Measurements from ENCODE around the gene IL36RN. TPM values are rescaled to one million over a fixed set of nuclear protein-coding genes. Genes with fewer than 3 reads are reported as not detected.

The IL36RN gene
- total RNA-seq: not detected
- polyA plus RNA-seq: not detected
- long read RNA-seq, donor 1: 0 reads
- long read RNA-seq, donor 2: 0 reads
- long read RNA-seq, donor 3: 0 reads
- long read RNA-seq, donor 4: 0 reads
- long read RNA-seq, donor 5: 0 reads
- long read RNA-seq, donor 6: 0 reads
- long read RNA-seq, donor 7: 0 reads
- long read RNA-seq, donor 8: 0 reads
- long read RNA-seq, donor 9: 0 reads
- long read RNA-seq, donor 10: 0 reads

DNA sequence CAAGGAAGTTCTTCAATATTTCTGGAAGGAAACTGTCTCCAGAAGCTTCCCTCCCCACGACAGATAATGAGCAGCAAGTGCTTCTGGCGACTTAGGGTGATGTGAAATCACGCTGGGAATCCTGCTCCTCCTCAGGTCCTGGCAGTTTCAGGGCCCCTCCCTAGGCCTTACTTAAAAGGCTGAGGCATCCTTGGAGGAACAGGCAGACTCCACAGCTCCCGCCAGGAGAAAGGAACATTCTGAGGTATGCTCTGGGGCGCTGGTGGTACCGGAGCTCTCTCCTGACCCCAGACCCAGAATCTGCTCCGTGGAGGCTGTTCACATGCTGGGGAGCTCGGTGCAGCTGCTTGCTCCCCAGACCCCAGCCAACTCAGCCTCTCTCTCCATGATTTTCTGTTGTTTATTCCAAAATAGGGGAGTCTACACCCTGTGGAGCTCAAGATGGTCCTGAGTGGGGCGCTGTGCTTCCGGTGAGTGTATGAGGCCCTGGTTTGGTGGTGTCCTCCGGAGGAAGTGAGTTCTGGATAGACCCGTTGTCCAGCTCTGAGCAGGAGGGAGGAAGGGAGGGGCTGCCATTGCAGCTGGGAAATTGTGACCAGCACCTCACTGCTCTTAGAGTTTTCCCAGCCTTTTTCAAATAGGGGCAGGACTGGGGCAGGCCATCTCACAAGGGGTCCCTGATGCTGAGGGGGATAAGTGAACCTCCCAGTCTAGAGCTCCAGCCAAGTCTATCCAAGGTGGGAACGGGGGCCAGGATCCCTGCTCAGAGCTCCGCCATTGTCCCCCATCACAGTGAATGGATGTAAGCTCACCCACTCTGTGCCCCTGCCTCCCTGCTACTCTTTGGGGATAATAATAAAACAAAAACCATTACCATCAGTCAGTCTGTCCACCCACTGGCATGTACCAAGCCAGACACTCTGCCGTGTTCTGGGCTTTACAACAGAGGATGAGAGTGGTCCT lies at the start of gene IL36RN:
IL36RN (plus strand) TSS at position 201 of the 963 bp plus-strand sequence; CDS start at position 442, 241 bp downstream.
- H3K27me3 ChIP-seq: peaks cover 4% of the 10 kb centered on the region

GRCh38 chr2:113009622-113010021 lies 49.4 kb upstream of the IL36RN start:
- TF ChIP-seq, protein P1, sequence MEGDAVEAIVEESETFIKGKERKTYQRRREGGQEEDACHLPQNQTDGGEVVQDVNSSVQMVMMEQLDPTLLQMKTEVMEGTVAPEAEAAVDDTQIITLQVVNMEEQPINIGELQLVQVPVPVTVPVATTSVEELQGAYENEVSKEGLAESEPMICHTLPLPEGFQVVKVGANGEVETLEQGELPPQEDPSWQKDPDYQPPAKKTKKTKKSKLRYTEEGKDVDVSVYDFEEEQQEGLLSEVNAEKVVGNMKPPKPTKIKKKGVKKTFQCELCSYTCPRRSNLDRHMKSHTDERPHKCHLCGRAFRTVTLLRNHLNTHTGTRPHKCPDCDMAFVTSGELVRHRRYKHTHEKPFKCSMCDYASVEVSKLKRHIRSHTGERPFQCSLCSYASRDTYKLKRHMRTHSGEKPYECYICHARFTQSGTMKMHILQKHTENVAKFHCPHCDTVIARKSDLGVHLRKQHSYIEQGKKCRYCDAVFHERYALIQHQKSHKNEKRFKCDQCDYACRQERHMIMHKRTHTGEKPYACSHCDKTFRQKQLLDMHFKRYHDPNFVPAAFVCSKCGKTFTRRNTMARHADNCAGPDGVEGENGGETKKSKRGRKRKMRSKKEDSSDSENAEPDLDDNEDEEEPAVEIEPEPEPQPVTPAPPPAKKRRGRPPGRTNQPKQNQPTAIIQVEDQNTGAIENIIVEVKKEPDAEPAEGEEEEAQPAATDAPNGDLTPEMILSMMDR (IDR thresholded peaks at IDR 0.05): no peak
- TF ChIP-seq POLR2A (IDR thresholded peaks at IDR 0.05): no peak
- Histone ChIP-seq H3K27ac (no peak overlapping the region), H3K4me1 (replicated peaks in 1 of 2) (no peaks in the 10 kb centered on the region), H3K9me3 (replicated peaks in 1 of 3) (no peaks in the 10 kb centered on the region), H3K36me3 (replicated peaks in 1 of 2) (no peaks in the 10 kb centered on the region), H3K27me3 (no peaks in the 10 kb centered on the region), H3K4me3 (no peak overlapping the region)
- intact Hi-C loops (cut with DNase I): no loop called here
- WGBS, 4 donors: 54 to 76% (median 62%) methylated on average over 1 of the region's 1 CpG
- no peak for DNase-seq

More for the DNA sequence above, at the start of gene IL36RN:
- intact Hi-C loops (cut with DNase I): no loop called here
- Histone ChIP-seq H3K27ac (no peak within 1 kb of the TSS), H3K4me1 (replicated peaks in 1 of 2) (no peaks in the 10 kb centered on the region), H3K4me3 (no peak within 1 kb of the TSS), H3K9me3 (replicated peaks in 1 of 3) (no peaks in the 10 kb centered on the region), H3K36me3 (replicated peaks in 1 of 2) (no peaks in the 10 kb centered on the region)
- TF ChIP-seq, protein P1 (IDR thresholded peaks at IDR 0.05): no peak
- TF ChIP-seq POLR2A (IDR thresholded peaks at IDR 0.05): no peak
- DNase-seq: no peak
- whole genome bisulfite sequencing, 4 donors: 77 to 83% (median 79%) methylated on average over 12 to 15 of the region's 15 CpGs

DNA sequence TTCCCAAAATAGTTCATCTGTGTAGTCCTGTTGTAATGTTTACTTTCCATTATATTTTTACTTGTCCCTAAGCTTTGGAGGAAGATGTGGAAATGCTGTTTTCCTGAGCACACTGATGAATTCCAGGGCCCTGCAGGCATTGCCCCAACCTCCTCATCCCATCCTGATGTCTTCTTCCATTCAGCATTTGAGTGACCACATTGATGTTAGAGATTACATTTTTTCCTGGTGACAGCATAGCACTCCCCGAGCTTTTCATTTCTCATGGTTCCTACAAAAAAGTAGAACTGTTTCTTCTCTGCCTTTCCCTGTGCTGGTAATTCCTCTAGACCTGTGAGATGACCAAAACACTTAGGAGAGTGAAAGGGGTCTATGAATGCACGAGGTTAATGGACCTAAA lies 48.9 kb upstream of the IL36RN start:
- TF ChIP-seq, protein P1 (IDR thresholded peaks at IDR 0.05): no peak
- no peak for TF ChIP-seq POLR2A (IDR thresholded peaks at IDR 0.05)
- intact Hi-C loops (cut with DNase I): no loop called here
- 30 to 60% (median 46%) methylated on average over 2 of the region's 2 CpGs for WGBS, 4 donors
- H3K9me3 ChIP-seq (replicated peaks in 1 of 3): no peaks in the 10 kb centered on the region
- no peak for DNase-seq
- no peak overlapping the region for H3K4me3 ChIP-seq
- no peaks in the 10 kb centered on the region for H3K27me3 ChIP-seq
- H3K4me1 ChIP-seq (replicated peaks in 1 of 2): no peaks in the 10 kb centered on the region
- no peak overlapping the region for H3K27ac ChIP-seq
- no peaks in the 10 kb centered on the region for H3K36me3 ChIP-seq (replicated peaks in 1 of 2)

- Histone ChIP-seq H3K4me1 (replicated peaks in 1 of 2) (no peaks in the 10 kb centered on the region), H3K27me3 (peaks cover 6% of the 10 kb centered on the region), H3K36me3 (replicated peaks in 1 of 2) (no peaks in the 10 kb centered on the region), H3K27ac (no peak overlapping the region), H3K4me3 (no peak overlapping the region), H3K9me3 (replicated peaks in 1 of 3) (no peaks in the 10 kb centered on the region)
- DNase-seq: no peak
- TF ChIP-seq POLR2A (IDR thresholded peaks at IDR 0.05): no peak
- TF ChIP-seq, protein P1 (IDR thresholded peaks at IDR 0.05): no peak
- intact Hi-C loops (cut with DNase I): no loop called here
- WGBS, 4 donors: 80 to 91% (median 88%) methylated on average over 1 of the region's 1 CpG
Measured at GRCh38 chr2:113011108-113011507, 47.9 kb upstream of the IL36RN start.

Measured in adrenal gland (tissue), 19 donors.